UCSD-AML1 (cell line): Measurements from ENCODE around the gene SERINC2.

Source experiments
- DNase-seq: peaks from one replicate; lab custom pipeline; 2025; ENCODE audit not compliant: unreplicated experiment; lab: John Stamatoyannopoulos, UW

The SERINC2 gene

DNA sequence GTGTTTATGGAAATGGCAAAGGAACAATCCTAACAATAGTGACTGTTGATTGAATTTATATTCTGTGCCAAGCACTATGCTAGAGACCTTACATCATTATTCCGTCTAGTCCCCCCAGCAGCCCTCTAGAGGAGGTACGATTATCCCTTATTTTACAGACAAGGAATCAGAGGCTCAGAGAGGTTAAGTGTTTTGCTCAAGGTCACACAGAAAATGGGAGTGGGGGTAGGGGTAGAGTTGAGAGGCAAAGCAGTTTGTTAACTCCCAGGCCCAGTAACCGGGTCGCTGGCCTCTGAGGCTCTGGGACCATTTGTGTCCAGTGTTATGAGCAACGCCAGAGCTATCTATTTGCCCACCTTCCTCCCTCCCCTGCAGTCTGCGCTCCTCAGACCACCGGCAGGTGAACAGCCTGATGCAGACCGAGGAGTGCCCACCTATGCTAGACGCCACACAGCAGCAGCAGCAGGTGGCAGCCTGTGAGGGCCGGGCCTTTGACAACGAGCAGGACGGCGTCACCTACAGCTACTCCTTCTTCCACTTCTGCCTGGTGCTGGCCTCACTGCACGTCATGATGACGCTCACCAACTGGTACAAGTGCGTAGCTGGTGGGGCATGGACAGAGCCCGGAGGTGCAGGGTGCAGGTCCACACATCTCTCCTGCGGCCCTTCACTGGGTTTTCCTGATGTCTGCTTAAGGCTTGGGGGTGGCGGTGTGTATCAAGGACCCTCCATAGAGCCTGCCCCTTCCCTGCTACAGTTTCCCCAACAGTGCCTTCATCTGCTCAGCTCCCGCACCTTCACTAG, 19.8 kb downstream of the SERINC2 start:
- DNase-seq: no peak

DNA sequence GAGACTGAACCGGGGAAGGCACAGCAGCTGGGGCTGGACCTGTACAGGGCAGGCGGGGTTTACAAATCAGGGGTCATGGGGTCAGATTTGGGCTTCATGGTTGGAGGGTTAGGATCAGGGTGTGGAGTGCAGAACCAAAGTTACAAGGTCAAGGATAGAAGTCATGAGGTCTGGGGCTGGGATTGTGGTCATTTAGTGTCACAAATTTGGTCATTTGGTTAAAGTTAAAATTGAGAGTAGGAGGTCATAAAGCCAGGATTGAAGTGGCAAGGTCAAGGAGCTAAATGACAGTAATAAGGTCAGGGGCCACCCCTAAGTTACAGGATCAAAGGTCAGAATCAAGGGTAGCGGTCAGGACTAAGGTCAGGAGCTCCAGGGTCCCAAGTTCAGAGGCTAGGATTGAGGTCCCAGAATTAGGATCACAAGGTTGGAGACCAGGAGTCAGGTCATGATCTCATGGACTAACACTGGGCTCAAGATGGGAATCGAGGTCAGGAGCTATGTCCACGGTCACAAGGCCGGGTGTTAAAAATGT, 20.4 kb downstream of the SERINC2 start:
- DNase-seq: no peak

DNA sequence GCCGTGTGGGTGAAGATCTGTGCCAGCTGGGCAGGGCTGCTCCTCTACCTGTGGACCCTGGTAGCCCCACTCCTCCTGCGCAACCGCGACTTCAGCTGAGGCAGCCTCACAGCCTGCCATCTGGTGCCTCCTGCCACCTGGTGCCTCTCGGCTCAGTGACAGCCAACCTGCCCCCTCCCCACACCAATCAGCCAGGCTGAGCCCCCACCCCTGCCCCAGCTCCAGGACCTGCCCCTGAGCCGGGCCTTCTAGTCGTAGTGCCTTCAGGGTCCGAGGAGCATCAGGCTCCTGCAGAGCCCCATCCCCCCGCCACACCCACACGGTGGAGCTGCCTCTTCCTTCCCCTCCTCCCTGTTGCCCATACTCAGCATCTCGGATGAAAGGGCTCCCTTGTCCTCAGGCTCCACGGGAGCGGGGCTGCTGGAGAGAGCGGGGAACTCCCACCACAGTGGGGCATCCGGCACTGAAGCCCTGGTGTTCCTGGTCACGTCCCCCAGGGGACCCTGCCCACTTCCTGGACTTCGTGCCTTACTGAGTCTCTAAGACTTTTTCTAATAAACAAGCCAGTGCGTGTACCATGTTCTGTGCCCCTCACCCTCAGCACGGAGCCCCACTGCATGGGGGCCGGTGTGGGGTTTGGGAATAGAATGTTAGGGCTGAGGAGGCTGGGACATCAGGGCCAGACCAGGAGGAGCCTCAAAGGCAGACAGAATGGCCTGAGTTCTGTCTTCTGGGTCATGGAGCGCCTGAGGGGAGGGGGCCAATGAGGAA, 21.3 kb downstream of the SERINC2 start:
- DNase-seq: no peak

DNA sequence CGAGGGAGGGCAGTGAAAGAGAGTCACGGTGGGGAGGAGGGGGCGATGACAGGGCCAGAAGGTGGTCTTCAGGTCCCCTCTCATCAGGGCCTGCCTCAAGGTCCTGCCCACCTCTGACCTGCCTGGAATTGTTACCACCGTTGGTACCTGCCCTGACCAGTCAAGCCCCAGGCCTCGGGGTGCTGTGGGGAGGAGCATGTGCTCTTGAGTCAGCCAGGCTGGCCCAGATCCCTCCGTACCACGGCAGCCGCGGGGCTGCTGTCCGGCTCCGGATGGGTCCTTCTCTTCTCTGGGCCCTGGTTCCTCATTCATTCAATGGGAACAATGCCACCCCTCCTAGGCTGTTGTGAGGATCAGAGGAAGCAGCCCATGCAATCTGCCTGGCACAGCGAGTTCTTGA, 22.0 kb downstream of the SERINC2 start:
- no peak for DNase-seq

DNA sequence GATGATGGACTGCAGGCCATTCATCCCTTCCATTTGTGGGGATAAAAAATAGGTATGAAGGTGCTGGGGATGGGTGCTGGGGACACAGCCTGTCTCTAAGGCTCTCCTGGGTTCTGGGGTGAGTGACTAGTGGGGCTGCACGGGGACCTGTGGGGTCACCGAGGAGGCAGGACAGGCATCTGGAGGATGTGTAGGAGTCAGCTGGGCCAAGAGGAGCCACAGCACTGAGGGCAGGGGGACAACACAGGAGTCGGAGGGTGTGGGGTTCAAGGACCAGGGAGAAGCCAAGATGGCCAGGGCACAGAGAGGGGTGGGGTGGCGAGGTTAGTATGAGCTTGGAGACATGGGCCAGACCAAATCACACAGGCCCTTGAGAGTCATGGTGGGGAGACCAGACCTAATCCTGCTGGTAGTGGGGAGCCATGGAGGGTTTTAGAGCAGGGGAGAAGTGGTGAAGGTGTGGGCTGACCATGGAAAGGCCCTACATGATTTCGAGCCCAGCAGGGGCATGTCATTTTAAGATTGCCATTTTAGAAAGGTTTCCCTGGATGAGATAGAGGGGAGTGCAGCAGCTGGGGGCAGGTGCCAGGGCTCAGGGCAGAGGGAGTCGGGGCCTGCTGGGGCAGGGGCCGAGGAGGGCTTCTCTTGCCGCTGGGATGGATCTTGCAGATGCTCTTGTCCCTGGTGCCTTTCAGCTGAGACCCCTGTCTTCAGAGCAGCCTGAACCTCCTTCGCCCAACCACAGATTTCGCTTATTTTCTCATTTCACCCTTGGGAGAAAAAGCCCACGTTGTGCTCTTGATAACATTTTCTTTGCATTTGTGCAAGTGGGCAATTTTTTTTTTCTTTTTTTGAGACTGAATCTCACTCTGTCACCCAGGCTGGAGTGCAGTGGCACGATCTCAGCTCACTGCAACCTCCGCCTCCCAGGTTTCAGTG, 22.7 kb downstream of the SERINC2 start:
- DNase-seq: no peak

DNA sequence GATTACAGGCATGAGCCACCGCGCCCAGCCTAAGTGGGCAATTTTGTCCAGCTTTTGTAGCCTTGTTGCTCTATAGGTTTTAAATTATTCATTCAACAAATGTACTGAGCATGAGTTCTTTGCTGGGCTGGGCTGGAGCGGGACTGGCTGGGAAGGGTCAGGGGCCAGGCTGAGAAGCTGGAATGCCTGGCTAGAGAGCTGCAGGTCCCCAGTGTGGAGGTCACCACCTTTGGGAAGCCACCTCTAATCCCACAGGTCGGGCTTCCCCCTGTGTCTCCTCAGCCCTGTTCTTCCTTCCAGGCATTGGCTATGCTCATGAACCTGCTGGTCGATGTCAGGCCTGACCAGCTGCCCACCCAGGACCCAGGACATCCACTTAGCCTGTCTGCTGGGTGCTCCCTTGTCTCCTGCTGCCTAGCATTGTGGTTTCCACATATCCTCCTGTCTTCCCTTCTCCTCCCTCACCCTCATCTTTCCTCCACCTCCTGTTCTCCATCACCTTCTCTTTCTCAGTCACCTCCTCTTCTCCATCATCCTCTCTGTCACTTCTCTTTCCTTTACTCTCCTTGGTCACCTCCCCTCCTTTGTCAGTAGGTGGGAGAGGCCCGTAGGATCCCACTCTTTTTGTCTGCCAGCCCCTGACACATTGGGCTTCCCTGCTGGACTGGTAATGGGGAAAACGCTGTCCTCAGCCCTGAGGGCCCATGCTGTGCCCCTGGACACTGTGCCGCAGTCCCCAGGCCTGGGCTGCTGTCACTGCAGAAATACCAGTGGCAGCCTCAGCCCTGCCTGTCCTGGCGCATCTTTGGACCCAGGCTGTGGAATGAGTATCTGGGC, 23.8 kb downstream of the SERINC2 start:
- no peak for DNase-seq

DNA sequence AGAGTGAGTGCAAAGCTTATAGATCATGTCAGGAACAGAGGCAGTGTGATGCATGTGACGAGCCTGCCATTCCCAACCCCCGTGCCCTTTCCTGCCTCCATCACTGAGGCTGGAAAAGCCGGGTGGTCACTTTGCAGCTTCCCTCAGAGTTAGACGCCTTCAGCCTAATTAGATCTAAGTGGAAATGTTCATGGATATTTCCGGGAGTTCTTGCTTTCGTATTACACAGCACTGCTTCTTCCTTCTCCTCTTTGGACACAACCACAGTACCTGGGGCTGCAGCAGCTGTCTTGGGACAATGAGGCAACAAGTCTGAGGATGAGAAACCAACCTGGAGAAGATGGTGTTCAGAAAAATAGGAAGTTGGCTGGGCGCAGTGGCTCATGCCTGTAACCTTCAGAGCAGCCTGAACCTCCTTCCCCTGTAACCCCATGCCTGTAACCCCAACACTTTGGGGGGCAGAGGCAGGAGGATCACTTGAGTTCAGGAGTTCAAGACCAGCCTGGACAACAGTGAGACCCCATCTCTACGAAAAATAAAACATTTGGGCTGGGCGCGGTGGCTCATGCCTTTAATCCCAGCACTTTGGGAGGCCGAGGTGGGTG, 24.5 kb downstream of the SERINC2 start:
- no peak for DNase-seq

DNA sequence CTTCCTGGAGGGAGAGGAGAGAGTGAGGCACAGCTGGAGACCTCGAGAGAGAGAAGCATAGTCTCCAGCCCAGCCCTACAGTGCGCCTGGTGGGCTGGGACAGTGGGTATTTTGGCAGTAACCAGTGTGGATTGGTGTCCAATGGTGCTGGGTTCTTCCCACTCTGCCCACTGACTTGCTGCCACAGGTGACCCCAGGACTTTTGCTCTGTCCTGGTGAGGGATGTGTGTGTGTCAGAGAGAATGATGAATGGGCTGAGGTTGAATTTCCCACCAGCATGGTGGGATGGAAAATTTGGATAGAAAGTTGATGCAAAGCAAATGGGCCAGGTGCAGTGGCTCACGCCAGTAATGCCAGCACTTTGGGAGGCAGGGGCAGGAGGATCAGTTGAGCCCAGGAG, 26.3 kb downstream of the SERINC2 start:
- no peak for DNase-seq

DNA sequence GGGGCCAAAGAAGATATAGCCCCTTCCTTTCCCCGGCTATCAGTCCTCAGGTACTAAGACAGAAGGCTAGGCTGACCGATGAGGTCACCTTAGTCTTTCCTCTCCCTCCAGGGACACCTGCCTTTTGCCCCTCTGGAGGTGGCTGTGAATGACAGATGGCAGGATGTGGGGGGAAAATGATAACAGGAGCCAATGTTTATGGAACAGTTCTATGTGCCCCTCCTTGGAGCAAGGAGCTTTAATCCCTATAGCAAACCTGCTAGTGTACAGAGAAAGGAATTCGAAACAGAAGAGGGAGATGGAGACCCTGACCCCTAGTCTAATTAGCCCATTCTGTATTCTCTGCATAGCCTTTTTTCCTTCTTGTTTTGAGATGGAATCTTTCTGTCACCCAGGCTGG, 28.1 kb downstream of the SERINC2 start:
- DNase-seq: no peak

DNA sequence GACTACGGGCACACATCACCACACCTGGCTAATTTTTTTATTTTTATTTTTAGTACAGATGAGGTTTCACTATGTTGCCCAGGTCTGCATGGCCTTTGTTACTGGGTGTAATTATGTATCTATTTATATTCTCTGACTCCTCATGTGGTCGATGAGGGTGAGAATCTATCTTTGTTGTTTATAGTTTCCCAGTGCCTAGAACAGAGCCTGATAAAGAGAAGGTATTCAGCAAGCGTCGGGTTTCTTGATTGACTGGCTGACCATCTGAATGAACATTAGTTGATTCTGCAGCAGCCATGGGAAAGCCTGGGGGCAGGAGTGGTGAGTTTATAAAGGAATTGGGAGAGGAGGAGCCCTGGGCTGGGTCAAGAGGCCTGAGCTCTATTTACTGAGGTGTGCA, 28.5 kb downstream of the SERINC2 start:
- no peak for DNase-seq

DNA sequence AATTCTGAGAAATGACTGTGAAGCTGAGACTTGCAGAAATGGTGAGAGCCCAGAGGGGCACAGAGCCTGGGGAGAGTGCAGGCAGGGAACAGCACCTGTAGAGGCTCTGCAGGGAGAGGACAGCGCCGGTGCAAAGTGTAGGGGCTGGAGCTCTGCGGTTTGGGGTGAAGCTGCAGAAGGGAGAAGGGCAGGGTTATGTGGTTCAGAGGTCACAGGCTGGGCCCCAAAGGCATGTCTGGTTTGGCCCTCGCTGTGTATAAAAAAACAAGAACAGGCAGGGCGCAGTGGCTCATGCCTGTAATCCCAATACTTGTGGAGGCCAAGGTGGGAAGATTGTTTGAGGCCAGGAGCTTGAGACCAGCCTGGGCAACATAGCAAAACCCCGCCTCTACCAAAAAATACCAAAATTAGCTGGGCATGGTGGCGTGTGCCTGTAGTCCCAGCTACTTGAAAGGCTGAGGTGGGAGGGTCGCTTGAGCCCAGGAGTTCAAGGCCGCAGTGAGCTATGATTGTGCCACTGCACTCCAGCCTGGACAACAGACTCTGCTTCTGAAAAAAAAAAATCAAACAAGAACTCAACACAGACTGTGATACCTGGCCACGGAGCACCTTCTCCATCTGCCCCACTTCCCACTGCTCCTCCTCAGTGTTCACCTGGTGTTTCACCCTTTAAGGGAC, 29.1 kb downstream of the SERINC2 start:
- DNase-seq: no peak

DNA sequence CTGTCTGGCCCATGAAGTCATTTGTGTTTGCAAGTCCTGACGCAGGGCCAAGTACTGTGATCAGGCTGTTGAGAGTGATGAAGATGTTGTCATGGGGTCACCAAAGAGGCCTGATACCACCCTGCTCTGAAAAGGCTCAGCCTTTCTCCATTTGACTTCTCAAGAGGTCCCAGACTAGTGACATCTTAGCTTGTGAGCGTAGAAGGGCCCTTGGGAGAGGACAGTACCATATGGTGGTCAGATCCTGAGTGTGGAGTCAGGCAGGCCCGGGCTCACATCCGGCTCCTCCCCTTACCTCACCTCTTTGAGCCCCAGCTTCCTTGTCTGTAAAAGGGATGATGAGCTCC, 29.6 kb downstream of the SERINC2 start:
- DNase-seq: no peak

DNA sequence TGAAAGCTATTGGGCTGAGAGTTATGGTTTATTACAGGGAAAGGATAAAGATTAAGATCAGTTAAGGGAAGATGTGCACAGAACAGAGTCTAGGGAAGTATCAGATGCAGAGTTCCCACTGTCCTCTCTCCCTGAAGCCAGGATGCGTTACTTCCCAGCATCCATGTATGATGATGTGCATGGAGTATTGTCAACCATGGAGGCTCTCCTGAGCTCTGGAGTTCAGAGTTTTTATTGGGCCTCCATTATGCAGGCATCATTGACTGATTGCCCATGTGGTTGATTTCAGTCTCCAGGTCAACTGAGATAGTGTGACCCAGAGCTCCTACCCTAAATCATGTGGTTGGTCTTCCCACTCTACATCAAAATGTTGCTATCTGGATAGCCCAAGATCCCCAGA, 30.7 kb downstream of the SERINC2 start:
- no peak for DNase-seq

DNA sequence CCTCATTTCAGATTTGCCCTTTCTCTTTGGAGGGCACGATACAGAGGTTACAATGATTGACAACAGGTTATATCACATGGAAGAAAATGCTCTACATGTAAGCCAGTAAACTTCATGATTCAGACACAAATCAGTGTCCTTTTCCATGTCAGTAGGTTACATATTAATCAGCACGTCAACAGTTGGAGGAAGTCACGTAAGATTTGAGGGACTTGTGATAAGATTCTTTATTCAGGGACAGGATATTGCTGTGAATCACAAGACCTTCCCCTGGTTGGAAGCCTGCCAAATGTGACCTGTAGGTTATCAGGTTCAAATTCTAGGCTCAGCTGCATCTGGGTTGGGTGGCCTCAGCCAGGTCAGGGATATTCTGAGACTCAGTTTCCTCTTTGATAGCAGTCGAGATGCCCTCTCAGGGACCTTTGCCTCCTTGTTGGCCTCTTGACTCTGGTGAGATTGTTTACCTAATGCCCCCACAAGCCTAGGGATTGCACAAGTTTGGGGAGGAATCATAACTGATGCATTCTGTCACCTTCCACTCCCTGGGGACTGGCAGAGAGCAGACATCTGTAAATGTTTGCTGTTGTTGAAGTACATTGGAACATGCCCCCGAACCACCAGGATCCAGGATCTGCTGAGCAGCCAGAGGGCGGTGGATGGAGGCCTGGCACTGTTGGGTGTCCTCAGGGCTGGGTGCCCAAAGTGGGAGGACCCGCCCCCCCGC, 31.9 kb downstream of the SERINC2 start:
- DNase-seq: no peak

DNA sequence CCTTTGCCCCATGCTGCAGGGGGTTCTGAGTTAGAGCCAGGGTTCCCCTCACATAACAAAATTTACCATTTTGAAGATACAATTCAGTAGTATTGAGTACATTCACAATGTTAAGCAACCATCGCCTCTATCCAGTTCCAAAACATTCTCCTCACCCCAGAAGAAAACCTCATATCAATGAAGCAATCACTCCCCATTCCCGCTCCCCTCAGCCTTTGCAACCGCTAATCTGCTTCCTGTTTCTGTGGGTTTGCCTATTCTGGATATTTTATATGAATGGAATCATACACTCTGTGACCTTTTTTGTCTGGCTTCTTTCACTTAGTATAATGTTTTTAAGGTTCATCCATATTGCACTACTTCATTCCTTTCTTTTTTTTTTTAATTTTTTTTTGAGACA, 32.9 kb downstream of the SERINC2 start:
- DNase-seq: no peak

DNA sequence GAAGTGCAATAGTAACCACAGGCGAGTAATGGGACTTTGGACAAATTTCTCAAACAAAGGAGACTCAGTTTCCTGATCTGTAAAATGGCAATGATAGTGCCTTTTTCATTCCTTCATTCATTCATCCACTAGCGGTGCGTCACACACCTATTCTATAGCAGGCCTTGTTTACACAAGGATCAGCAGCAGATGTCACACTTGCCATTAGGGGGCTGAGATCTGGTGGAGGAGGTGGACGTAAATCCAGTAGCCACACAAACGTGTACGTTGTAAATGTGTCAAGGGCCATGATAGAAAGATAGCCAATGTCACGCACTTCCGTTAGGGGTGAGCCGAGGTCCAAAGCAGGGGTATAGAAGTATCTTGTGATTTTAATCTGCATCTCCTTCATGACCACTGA, 34.2 kb downstream of the SERINC2 start:
- no peak for DNase-seq

DNA sequence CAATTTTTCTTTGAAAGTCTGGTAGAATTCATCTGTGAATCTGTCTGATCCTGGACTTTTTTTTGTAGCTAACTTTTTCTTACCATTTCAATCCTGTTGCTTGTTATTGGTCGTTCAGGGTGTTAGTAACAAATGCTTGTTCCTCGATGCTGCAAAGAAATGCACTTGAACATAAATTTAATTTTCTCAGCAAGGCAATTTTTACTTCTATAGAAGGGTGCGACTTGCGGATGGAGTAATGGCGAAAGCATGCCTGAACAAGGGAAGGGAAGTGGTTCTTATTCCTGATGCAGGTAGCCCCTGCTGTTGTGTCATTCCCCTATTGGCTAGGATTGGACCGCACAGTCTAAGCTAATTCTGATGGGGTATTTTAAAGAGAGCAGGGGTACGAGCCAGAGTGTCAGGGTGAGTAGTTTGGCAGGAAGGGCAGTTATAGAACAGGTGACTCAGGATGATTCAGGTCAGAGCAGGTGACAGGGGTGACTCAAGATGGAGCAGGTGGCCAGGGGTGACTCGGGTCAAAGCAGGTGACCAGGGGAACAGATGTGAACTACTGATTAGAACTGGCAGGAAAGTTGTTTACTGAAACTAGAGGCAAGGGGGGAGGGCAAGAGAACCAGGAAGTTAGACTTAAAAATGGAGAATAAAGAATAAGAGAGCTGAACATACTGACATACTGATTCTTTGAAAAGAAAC, 40.5 kb downstream of the SERINC2 start:
- DNase-seq: no peak

DNA sequence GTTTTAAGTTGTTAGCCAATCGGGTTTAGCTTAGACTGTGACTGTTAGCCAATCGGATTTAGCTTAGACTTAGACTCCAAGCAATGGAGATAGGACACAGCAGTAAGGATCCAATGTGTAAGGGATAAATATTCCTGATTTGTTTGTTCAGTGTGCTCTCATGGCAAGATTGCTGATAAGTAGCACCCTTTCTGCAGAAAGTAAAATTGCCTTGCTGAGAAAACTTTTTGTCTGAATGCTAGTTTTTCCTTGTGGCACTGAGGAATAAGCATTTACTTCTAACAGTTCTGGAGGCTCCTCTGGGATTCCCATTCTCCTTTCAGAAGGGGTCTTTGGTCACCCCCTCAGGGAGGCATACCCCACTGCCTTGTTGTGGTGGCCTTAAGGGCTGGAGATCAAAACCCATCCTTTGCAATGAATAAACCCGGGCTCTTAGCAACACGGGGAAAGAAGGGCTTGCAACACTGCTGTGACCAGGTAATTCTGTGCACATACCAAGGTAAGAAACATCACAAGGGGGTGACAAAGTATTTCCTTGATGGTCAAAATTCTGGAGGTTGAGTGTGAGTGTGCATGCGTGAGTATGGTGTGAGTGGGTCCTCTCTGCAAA, 45.4 kb downstream of the SERINC2 start:
- DNase-seq: no peak
